ENCODE data around the gene ADAMTS1. TPM values are rescaled to one million over a fixed set of nuclear protein-coding genes. Genes with fewer than 3 reads are reported as not detected.

Gene ADAMTS1
- total and polyA plus RNA-seq, 2 donors (not counting 1 experiment from before 2014, with no cell fraction given) = 186 to 200 TPM

DNA sequence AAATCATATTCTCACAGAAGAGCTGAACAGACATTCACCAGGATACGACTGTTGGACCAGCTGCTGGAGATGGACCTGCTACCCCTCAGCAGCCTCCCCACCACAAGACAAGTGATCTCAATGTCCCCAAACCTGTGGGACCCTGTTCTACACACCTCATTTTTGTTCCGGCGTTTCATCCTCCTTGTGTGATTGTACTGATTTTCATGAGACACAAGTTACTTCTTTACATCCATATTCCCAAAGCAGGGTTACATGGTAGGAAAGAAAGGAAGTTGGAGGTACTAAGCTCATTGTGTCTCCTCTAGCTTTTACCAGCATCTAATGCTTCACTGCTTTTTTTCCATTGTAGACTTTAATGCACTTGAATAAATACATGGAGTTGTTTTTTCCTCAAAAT, 8.7 kb downstream of the ADAMTS1 start:
- Histone ChIP-seq H3K4me2 (ENCODE audit: extremely low read depth, insufficient read depth, low read length) (no peak overlapping the region), H3K79me2 (ENCODE audit: control insufficient read depth, insufficient read depth, low read length) (peaks cover 18% of the 10 kb centered on the region), H3K9ac (ENCODE audit: insufficient read depth, low read length) (no peak overlapping the region), H3K36me3 (ENCODE audit: control insufficient read depth, insufficient read depth, low read length) (peaks cover 28% of the 10 kb centered on the region), H4K20me1 (ENCODE audit: control insufficient read depth, extremely low read depth, insufficient read depth, low read length) (peaks cover 6% of the 10 kb centered on the region), H3K9me3 (ENCODE audit: control insufficient read depth, insufficient read depth, low read depth, low read length) (no peaks in the 10 kb centered on the region), H3K4me1 (ENCODE audit: control insufficient read depth, extremely low read depth, insufficient read depth, low read length) (peaks cover 12% of the 10 kb centered on the region), H3K4me3 (replicated peaks in 1 of 4; ENCODE audit: control extremely low read depth in 1 of 4, insufficient read depth in 1 of 4, low read depth in 3 of 4, low read length in 4 of 4) (no peak overlapping the region), H2AFZ (ENCODE audit: low read length) (no peak overlapping the region), H3K27ac (ENCODE audit: insufficient read depth, low read length) (peak overlapping the region; percentile 38), H3K27me3 (ENCODE audit: control insufficient read depth, insufficient read depth, low read length) (no peaks in the 10 kb centered on the region)
- TF ChIP-seq, protein P1, sequence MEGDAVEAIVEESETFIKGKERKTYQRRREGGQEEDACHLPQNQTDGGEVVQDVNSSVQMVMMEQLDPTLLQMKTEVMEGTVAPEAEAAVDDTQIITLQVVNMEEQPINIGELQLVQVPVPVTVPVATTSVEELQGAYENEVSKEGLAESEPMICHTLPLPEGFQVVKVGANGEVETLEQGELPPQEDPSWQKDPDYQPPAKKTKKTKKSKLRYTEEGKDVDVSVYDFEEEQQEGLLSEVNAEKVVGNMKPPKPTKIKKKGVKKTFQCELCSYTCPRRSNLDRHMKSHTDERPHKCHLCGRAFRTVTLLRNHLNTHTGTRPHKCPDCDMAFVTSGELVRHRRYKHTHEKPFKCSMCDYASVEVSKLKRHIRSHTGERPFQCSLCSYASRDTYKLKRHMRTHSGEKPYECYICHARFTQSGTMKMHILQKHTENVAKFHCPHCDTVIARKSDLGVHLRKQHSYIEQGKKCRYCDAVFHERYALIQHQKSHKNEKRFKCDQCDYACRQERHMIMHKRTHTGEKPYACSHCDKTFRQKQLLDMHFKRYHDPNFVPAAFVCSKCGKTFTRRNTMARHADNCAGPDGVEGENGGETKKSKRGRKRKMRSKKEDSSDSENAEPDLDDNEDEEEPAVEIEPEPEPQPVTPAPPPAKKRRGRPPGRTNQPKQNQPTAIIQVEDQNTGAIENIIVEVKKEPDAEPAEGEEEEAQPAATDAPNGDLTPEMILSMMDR (conservative IDR thresholded peaks at IDR 0.05 in 1 of 2, IDR thresholded peaks at IDR 0.05 in 1 of 2; ENCODE audit: low read depth in 1 of 2, low read length in 2 of 2) = no peak
- TF ChIP-seq EZH2 (IDR thresholded peaks at IDR 0.05; ENCODE audit: low read length, missing control alignments) = no peak
- DNase-seq (ENCODE audit: low read depth in 2 of 2) = peak in 1 of 2 donors; percentile 32

DNA sequence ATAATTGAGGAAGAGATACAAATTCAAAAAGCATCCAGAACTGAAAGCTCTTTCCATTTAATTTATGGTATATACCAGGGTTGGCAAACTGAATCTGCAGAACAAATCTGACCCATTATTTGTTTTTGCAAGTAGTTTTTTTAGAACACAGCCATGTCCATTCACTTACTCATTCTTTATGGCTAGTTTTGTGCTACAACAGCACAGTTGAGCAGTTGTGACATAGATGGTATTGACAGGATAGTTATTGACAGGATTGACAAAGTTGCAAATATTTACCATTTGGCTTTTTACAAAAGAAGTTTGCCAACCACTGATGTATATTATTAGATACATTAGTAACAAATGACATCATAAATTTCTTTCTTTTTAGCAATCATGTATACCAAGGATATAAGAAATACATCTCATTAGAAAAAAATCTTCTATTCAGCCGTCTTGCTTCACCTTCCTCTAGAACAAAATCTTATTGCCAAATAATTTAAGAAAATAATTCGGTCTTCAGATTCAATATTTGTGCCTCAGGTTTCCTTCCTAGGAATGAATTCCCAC, 9.4 kb downstream of the ADAMTS1 start:
- Histone ChIP-seq H3K4me3 (replicated peaks in 1 of 4; ENCODE audit: control extremely low read depth in 1 of 4, insufficient read depth in 1 of 4, low read depth in 3 of 4, low read length in 4 of 4) (no peak overlapping the region), H3K36me3 (ENCODE audit: control insufficient read depth, insufficient read depth, low read length) (peaks cover 27% of the 10 kb centered on the region), H4K20me1 (ENCODE audit: control insufficient read depth, extremely low read depth, insufficient read depth, low read length) (peaks cover 6% of the 10 kb centered on the region), H3K79me2 (ENCODE audit: control insufficient read depth, insufficient read depth, low read length) (peaks cover 14% of the 10 kb centered on the region), H3K9ac (ENCODE audit: insufficient read depth, low read length) (no peak overlapping the region), H3K4me2 (ENCODE audit: extremely low read depth, insufficient read depth, low read length) (no peak overlapping the region), H3K27ac (ENCODE audit: insufficient read depth, low read length) (no peak overlapping the region), H3K4me1 (ENCODE audit: control insufficient read depth, extremely low read depth, insufficient read depth, low read length) (peaks cover 11% of the 10 kb centered on the region), H3K27me3 (ENCODE audit: control insufficient read depth, insufficient read depth, low read length) (no peaks in the 10 kb centered on the region), H2AFZ (ENCODE audit: low read length) (no peak overlapping the region), H3K9me3 (ENCODE audit: control insufficient read depth, insufficient read depth, low read depth, low read length) (no peaks in the 10 kb centered on the region)
- DNase-seq (ENCODE audit: low read depth in 2 of 2) = no peak
- TF ChIP-seq, protein P1 (conservative IDR thresholded peaks at IDR 0.05 in 1 of 2, IDR thresholded peaks at IDR 0.05 in 1 of 2; ENCODE audit: low read depth in 1 of 2, low read length in 2 of 2) = no peak
- TF ChIP-seq EZH2 (IDR thresholded peaks at IDR 0.05; ENCODE audit: low read length, missing control alignments) = no peak

- no peak overlapping the region for H3K27ac ChIP-seq (ENCODE audit: insufficient read depth, low read length)
These were observed 10.0 kb downstream of the ADAMTS1 start for GRCh38 chr21:26835027-26835713.

More at GRCh38 chr21:26835027-26835713, 10.0 kb downstream of the ADAMTS1 start:
- H3K27me3 ChIP-seq (ENCODE audit: control insufficient read depth, insufficient read depth, low read length) = no peaks in the 10 kb centered on the region
- H3K36me3 ChIP-seq (ENCODE audit: control insufficient read depth, insufficient read depth, low read length) = peaks cover 22% of the 10 kb centered on the region
- H3K9me3 ChIP-seq (ENCODE audit: control insufficient read depth, insufficient read depth, low read depth, low read length) = no peaks in the 10 kb centered on the region
- H3K4me3 ChIP-seq (replicated peaks in 1 of 4; ENCODE audit: control extremely low read depth in 1 of 4, insufficient read depth in 1 of 4, low read depth in 3 of 4, low read length in 4 of 4) = no peak overlapping the region
- H3K9ac ChIP-seq (ENCODE audit: insufficient read depth, low read length) = no peak overlapping the region
- TF ChIP-seq EZH2 (IDR thresholded peaks at IDR 0.05; ENCODE audit: low read length, missing control alignments) = no peak
- TF ChIP-seq, protein P1 (conservative IDR thresholded peaks at IDR 0.05 in 1 of 2, IDR thresholded peaks at IDR 0.05 in 1 of 2; ENCODE audit: low read depth in 1 of 2, low read length in 2 of 2) = no peak
- peak; percentile 77 to 88 for DNase-seq (ENCODE audit: low read depth in 2 of 2)
- no peak overlapping the region for H2AFZ ChIP-seq (ENCODE audit: low read length)
- peaks cover 8% of the 10 kb centered on the region for H3K79me2 ChIP-seq (ENCODE audit: control insufficient read depth, insufficient read depth, low read length)
- no peak overlapping the region for H3K4me2 ChIP-seq (ENCODE audit: extremely low read depth, insufficient read depth, low read length)
- H3K4me1 ChIP-seq (ENCODE audit: control insufficient read depth, extremely low read depth, insufficient read depth, low read length) = peaks cover 10% of the 10 kb centered on the region
- H4K20me1 ChIP-seq (ENCODE audit: control insufficient read depth, extremely low read depth, insufficient read depth, low read length) = peaks cover 1% of the 10 kb centered on the region

All from fibroblast of lung (primary cell).